ENCODE results near the gene DYRK1A. TPM values are rescaled to one million over a fixed set of nuclear protein-coding genes. Genes with fewer than 3 reads are reported as not detected.

Gene DYRK1A
- polyA plus RNA-seq, 1 donor from 2014 or later = 94.8 TPM

DNA sequence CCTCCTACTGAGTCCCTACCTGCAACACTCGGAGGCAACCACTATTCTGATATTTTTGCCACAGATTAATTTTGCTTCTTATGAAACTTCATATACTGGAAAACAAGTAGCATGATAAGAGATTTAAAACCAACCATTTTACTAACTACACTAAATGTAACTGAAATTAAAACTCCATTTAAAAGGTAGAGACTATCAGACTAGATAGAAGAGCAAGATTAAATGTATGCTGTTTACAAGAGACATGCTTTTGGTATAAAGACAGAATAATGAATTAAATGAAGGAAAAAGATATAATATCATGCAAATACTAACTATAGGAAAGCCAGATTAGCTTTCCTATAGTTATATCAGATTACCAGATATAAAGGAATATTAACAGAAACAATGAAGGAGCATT is 175.9 kb downstream of the DYRK1A start:
- no peaks in the 10 kb centered on the region for H3K79me2 ChIP-seq (replicated peaks; ENCODE audit: insufficient read depth, low read length)

DNA sequence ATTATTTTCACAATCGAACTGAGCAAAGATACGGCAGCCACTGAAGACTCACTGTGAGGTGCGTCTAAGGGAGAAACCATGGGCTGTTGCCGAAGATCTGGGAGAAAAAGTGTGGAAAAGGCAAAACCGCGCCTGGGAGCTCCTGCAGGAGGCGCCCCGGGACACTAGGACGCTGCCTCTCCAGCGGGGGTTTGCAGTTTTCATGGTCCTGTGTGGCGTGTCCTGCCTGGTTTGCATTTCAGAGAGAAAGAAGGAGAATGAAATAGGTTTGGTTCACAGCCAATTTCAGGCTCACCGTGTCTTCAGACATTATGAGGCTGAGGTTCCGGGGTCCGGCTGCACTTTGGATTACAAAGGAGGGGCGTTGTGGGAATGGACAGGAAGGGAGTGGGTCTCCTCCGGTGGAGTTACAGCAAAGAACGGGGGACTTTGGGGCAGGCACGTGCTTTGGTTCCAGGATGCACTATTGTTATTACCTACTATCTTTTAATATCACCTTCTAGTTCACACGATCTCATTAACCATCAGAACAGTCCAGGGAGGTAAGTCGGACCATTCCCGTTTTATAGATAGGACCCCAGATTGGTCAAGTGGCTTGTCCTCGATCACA is 179.8 kb downstream of the DYRK1A start:
- H4K20me1 ChIP-seq (ENCODE audit: insufficient read depth) = no peaks in the 10 kb centered on the region
- no peaks in the 10 kb centered on the region for H3K36me3 ChIP-seq (ENCODE audit: insufficient read depth, low read length)
- TF ChIP-seq SMC3 (conservative IDR thresholded peaks at IDR 0.05; ENCODE audit: poor library complexity) (no peak), EP300 (conservative IDR thresholded peaks at IDR 0.05; ENCODE audit: poor library complexity, severe bottlenecking) (no peak), RAD21 (conservative IDR thresholded peaks at IDR 0.05) (no peak)
- TF ChIP-seq, protein P1, sequence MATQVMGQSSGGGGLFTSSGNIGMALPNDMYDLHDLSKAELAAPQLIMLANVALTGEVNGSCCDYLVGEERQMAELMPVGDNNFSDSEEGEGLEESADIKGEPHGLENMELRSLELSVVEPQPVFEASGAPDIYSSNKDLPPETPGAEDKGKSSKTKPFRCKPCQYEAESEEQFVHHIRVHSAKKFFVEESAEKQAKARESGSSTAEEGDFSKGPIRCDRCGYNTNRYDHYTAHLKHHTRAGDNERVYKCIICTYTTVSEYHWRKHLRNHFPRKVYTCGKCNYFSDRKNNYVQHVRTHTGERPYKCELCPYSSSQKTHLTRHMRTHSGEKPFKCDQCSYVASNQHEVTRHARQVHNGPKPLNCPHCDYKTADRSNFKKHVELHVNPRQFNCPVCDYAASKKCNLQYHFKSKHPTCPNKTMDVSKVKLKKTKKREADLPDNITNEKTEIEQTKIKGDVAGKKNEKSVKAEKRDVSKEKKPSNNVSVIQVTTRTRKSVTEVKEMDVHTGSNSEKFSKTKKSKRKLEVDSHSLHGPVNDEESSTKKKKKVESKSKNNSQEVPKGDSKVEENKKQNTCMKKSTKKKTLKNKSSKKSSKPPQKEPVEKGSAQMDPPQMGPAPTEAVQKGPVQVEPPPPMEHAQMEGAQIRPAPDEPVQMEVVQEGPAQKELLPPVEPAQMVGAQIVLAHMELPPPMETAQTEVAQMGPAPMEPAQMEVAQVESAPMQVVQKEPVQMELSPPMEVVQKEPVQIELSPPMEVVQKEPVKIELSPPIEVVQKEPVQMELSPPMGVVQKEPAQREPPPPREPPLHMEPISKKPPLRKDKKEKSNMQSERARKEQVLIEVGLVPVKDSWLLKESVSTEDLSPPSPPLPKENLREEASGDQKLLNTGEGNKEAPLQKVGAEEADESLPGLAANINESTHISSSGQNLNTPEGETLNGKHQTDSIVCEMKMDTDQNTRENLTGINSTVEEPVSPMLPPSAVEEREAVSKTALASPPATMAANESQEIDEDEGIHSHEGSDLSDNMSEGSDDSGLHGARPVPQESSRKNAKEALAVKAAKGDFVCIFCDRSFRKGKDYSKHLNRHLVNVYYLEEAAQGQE (IDR thresholded peaks at IDR 0.05; ENCODE audit: borderline replicate concordance) = no peak
- H3F3A ChIP-seq (ENCODE audit: insufficient read depth, low read length, poor library complexity, severe bottlenecking) = no peaks in the 10 kb centered on the region
- no peak overlapping the region for H2AFZ ChIP-seq (ENCODE audit: low read depth, low read length)
- no peaks in the 10 kb centered on the region for H3K27me3 ChIP-seq (ENCODE audit: insufficient read depth, low read depth, low read length)
- H3K9ac ChIP-seq (ENCODE audit: low read length) = no peak overlapping the region
- no peaks in the 10 kb centered on the region for H3K9me3 ChIP-seq (ENCODE audit: low read length)
- H3K79me2 ChIP-seq (replicated peaks; ENCODE audit: insufficient read depth, low read length) = no peaks in the 10 kb centered on the region
- H3K9me2 ChIP-seq (ENCODE audit: insufficient read depth, low read length) = no peaks in the 10 kb centered on the region
- H3K4me3 ChIP-seq (ENCODE audit: low read length) = no peak overlapping the region
- no peak overlapping the region for H3K27ac ChIP-seq (ENCODE audit: low read length)
- no peak overlapping the region for H3K4me2 ChIP-seq (ENCODE audit: low read length)

More for the DNA sequence above, 175.9 kb downstream of the DYRK1A start:
- Histone ChIP-seq H3K27me3 (ENCODE audit: insufficient read depth, low read depth, low read length) (no peaks in the 10 kb centered on the region), H3K4me2 (ENCODE audit: low read length) (no peak overlapping the region), H4K20me1 (ENCODE audit: insufficient read depth) (no peaks in the 10 kb centered on the region), H3F3A (ENCODE audit: insufficient read depth, low read length, poor library complexity, severe bottlenecking) (no peaks in the 10 kb centered on the region), H3K4me3 (ENCODE audit: low read length) (no peak overlapping the region), H3K9me3 (ENCODE audit: low read length) (no peaks in the 10 kb centered on the region), H3K36me3 (ENCODE audit: insufficient read depth, low read length) (no peaks in the 10 kb centered on the region), H3K9ac (ENCODE audit: low read length) (no peak overlapping the region), H3K9me2 (ENCODE audit: insufficient read depth, low read length) (no peaks in the 10 kb centered on the region), H2AFZ (ENCODE audit: low read depth, low read length) (no peak overlapping the region), H3K27ac (ENCODE audit: low read length) (no peak overlapping the region)
- TF ChIP-seq RAD21 (conservative IDR thresholded peaks at IDR 0.05) = no peak
- TF ChIP-seq TAF1 (IDR thresholded peaks at IDR 0.05; ENCODE audit: low read depth) = no peak
- no peak for TF ChIP-seq POLR2AphosphoS5 (IDR thresholded peaks at IDR 0.05)
- no peak for TF ChIP-seq SMC3 (conservative IDR thresholded peaks at IDR 0.05; ENCODE audit: poor library complexity)
- TF ChIP-seq EP300 (conservative IDR thresholded peaks at IDR 0.05; ENCODE audit: poor library complexity, severe bottlenecking) = no peak
- TF ChIP-seq EZH2 (IDR thresholded peaks at IDR 0.05; ENCODE audit: borderline replicate concordance, insufficient read depth, low read length, poor library complexity, severe bottlenecking) = no peak
- TF ChIP-seq, protein P2, sequence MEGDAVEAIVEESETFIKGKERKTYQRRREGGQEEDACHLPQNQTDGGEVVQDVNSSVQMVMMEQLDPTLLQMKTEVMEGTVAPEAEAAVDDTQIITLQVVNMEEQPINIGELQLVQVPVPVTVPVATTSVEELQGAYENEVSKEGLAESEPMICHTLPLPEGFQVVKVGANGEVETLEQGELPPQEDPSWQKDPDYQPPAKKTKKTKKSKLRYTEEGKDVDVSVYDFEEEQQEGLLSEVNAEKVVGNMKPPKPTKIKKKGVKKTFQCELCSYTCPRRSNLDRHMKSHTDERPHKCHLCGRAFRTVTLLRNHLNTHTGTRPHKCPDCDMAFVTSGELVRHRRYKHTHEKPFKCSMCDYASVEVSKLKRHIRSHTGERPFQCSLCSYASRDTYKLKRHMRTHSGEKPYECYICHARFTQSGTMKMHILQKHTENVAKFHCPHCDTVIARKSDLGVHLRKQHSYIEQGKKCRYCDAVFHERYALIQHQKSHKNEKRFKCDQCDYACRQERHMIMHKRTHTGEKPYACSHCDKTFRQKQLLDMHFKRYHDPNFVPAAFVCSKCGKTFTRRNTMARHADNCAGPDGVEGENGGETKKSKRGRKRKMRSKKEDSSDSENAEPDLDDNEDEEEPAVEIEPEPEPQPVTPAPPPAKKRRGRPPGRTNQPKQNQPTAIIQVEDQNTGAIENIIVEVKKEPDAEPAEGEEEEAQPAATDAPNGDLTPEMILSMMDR (IDR thresholded peaks at IDR 0.05; ENCODE audit: poor library complexity, severe bottlenecking) = no peak
- TF ChIP-seq, protein P1 (IDR thresholded peaks at IDR 0.05; ENCODE audit: borderline replicate concordance) = no peak
- no peak for TF ChIP-seq MXI1 (conservative IDR thresholded peaks at IDR 0.05; ENCODE audit: poor library complexity, severe bottlenecking)
